ENCODE results near the gene SRGAP3.

The SRGAP3 gene

DNA sequence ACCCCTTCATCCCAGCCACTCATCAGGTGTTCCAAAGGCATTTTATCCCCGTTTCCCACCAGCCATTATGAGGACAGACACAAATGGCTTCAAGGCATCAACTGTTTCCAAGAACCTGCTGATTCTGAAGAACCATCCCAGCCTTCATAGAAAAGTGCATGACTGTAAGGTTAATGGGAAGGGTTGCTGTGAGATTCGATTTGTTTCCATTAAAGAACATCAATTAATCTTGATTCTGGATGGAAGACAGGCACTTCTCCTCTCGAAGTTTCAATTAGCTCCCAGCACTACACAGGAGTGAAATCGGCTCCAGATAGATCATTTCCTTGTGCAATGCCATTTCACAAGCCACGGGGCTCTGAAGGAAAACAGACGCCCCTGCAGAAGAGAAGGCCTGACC lies 25.8 kb downstream of the SRGAP3 start:
- DNase-seq = no peak

DNA sequence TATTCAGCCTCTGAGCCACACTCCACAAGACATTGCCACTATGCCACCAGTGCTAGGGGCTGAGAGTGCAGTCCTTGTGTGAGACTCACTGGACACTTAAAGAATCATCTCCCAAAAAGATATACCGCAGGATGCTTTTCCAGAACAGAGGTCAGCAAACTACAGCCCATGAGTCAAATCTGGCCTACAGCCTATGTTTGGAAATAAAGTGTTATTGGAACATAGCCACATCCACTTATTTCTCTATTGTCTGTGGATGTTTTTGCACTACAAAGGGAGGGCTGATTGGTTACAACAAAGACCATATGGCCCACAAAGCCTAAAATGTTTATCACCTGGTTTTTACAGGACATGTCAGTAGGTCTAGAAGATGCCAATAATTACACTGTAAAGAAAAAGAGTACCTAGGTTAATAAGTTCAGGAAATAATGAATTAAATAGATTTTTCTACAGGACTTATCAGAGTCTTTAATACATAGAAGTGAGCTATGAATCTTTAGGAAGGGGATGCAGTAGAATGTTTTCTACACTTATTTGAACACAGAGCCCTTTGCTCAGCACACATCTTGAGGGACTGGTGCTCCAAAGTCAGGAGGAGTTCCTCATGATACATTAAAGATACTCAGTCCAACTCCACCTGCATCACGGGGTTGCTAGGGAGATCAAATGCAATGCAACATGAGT lies 26.3 kb downstream of the SRGAP3 start:
- no peak for DNase-seq

DNA sequence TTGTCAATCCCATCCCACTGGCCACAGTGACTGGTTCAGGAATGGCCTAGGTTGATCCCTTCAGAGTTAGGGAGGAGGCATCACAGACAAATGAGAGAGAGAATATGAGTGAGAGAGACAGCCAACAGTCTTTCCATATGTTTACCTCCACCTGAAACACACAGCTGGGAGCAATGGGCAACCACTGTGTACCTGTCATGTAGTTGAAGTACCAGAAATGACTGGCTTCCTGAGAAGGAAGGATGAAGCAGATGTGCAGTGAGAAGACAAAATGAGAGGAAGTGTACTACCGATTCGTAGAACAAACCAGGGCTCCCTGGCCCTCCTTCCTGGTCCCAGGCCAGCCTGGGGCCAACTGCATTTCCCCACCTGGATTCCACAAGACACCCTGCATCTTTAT lies 27.4 kb downstream of the SRGAP3 start:
- DNase-seq = no peak

DNA sequence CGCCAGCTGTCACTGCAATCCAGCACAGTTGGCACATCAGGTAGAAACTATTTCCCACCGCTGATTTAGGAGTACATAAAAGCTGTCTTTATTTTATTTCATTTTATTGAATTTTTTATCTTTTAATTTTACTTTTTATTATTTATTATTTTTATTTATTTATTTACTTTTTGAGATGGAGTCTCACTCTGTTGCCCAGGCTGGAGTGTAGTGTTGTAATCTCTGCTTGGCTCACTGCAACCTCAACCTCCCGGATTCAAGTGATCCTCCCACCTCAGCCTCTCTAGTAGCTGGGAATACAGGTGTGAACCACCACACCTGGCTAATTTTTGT lies 31.0 kb downstream of the SRGAP3 start:
- DNase-seq = no peak

DNA sequence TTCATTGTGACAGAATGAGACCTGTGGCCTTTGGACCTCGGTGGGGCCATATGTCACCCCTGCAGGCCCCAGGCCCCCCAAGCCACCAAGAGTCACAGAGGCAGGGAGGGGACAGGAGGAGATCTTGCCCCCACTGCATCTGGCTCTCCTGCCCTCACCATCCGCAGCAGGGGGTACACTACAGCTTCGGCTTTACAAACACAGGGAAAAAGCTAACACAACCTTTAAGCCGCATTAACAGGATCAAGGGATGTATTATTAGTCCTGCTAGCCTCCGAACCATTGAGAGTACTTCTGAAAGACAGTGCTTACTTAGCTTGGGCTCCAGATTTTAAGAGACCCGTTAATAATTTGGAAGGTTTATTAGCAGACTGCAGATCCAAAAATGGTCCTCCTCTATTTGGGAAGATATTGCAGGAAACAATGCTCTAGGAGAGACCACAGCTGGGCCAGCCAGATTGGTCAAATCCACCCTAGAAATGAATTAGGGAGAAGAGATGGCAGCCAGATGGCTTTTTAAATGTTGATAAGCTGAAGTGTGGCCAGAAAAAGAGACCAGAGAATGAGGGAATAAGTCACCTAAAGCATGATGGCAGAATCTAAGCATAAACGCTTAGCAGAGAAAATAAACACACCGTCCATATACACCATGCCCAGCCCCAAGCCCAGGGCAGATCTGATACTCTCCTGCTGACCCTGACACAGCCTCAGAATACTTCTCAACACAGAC lies 31.5 kb downstream of the SRGAP3 start:
- no peak for DNase-seq

DNA sequence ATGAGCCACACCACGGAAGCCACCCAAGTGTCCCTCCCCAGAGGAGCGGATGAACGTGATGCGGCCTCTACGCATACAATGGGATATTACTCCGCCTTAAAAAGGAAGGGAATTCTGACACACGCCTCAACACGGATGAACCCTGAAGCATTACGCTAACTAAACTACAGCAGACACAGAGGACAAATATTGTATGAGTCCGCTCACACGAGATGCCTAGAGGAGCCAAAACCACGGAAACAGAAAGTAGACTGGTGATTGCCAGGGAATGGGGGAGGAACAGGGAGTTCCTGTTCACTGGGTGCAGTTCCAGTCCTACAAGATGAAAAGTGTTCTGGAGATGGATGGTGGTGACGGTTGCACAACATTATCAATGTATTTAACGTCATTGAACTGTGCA lies 32.7 kb downstream of the SRGAP3 start:
- DNase-seq = no peak

DNA sequence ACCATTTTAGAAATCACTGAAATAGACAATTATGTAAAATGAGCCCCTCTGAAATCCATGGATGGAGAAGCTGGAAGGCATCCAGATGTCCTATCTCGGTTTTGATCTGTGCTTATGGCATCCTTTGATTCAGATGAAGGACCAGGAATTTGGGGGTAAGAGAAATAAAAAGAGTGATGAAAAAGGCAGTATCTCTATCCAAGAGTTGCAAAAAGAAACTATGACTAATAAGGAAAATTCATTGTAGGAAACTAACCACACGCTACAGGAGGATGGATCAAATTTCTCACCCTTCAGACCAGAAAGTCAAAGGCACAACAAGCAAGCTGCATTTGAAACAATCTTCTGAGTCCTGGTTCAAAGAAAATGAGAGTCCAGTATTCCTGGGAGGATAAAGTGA lies 34.8 kb downstream of the SRGAP3 start:
- DNase-seq = no peak

DNA sequence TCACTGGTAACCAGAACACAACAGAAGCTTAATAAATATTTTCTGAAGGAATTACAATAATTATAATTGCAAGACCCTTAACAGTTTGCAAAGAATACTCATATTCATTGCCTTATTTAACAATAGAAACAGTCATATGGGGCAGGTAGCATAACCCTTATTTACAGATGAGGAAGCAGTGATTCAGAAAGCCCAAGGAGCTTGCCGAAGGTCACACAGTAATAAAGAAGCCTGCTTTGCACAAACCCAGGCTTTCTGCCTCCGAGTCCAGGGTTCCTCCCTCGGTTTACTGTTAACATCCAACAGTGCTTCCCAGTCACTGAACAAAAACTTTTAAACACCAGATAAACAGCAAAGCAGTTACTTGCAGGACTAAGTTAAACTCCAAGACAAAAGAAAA lies 35.3 kb downstream of the SRGAP3 start:
- no peak for DNase-seq

DNA sequence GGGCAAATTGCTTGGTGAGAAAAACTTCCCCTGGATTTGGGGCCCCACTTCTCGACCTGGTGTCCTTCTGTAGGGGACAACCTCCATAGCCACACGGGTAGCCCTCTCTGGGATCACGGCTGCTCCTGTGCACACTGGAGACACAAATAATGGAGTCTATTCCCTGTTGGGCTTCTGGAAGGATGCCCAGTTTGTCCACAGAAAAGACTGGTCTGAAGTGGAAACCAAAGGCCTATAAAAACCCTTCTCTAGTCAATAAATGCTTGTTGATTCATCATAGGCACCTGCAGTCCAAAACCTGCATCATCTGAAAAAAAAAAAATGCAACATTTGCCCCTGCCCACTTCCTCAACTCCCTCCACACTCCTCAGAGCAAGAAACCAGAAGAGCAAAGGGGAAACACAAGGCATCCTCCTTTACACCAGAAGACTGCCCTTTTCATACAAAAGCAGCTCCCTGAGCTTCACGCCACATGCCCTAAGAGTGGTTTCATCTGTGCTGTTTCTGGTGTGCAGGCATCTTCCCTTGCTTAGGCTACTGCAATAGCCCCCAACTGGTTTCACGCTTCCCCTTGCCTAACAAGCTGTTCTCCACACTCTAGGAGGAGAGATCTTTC lies 36.3 kb downstream of the SRGAP3 start:
- no peak for DNase-seq

DNA sequence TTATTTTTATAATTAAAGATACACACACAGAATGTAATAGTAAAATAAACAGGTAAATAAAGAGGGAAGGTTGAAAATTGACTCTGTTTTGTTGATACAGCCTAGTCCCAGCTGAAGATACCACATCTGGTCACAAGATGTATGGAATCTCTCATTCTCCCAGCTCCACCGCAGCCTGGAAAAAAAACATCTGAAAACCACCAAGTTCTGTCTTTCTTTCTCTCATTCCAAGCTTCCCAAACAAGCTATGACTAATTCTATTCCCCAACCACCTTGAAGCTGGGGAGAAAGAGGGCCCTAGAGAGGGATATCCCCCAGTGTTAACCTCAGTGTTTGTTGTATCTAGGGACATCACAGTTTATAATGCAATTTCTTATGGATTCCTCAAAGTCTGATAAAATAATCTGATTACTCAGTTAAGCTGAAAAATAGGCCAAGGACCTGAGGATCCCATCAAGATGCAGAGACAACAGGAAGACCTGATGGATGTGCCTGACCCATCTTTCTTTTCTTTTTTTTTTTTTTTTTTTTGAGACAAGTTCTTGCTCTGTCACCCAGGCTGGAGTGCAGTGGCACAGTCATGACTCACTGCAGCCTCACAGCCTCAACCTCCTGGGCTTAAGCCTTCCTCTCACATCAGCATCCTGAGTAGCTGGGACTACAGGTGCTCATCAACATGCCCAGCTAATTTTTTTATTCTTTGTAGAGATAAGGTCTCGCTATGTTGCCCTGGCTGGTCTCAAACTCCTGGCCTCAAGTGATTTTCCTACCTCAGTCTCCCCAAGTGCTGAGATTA lies 38.1 kb downstream of the SRGAP3 start:
- no peak for DNase-seq

DNA sequence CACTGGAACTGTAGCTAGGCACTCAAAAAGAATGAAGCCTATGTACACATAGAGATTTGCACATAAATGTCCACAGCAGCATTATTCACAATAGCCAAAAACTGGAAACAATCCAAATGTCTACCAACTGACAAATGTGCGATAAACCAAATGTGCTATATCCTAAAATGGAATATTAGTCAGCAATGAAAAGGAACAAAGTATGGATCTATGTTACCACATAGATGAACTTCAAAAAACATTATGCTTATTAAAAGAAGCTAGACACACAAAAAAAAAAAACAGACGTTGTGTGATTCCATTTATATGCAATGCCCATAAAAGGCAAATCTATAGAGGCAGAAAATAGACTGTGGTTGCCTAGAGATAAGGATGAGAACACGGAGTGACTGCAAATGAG lies 39.7 kb downstream of the SRGAP3 start:
- no peak for DNase-seq

DNA sequence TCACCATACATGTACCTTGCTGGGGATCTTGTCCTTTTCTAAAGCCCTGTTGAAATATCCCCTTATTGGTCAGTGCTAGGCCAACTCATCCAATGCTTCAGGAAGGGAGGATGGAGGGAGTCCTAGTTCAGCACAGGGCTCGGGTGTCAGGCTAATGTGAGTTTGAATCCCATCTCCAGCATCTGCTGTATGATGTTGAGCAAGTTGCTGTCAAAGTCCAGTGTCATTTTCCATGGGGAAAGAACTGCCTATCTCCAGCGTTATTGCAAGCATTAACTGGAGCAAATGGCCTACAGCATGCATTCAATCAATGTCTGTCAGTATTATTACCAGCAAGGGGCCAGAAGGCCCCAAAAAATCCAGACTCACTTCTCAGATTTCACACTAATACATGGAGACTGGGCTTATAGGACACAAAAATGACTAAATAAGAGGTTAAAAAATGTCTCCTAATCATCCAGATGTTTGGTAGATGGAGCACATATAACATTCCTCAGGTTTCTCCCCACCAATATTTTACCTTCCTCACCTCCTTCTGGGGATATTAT lies 40.8 kb downstream of the SRGAP3 start:
- no peak for DNase-seq

DNA sequence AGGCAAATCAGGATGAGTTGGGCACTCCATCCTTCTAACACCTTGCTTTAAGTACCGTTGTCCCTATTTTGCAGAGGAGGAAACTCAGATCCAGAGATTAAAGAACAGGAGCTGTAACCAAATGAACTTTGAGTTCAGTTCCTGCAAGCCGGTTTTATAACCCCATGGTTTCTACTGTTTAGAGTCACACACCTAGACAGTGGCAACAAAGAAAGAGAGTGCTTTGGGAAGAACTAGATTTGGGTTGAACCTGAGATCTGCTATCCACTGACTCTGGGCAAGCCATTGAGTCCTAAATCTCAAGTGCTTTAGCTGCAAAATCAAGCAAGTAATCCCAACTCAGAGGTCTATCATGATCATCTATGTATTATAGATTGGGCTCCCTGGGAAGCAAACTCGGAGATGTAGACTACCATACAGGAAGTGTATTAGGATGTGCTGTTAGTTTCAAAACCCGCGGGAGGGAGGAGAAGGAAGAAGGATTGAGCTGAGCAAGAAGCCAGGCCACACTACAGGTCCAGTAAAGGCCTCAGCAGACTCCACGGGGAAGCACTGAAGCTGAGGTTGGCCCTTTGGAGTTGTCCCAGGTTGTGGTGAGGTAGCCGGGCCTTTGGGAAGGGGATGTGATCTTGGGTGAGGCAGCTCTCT lies 42.2 kb downstream of the SRGAP3 start:
- no peak for DNase-seq

DNA sequence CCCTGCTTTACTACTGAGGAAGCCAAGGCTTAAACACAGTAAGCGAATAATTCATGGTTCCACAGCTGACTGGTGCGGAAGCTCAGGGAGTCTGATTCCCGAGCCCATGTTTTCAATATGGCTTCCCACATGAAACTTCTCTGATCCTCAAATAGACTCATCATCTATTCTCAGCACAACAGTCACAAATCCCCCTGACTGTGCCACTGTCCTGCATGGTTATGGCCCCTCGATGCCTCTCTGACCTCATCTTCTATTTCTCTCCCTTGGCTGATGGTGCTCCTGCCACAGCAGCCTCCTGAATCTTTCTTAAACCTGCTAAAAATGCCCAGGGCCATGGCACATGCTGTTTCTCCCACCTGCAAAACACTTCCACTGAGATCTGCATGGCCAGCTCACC lies 43.2 kb downstream of the SRGAP3 start:
- DNase-seq = no peak

DNA sequence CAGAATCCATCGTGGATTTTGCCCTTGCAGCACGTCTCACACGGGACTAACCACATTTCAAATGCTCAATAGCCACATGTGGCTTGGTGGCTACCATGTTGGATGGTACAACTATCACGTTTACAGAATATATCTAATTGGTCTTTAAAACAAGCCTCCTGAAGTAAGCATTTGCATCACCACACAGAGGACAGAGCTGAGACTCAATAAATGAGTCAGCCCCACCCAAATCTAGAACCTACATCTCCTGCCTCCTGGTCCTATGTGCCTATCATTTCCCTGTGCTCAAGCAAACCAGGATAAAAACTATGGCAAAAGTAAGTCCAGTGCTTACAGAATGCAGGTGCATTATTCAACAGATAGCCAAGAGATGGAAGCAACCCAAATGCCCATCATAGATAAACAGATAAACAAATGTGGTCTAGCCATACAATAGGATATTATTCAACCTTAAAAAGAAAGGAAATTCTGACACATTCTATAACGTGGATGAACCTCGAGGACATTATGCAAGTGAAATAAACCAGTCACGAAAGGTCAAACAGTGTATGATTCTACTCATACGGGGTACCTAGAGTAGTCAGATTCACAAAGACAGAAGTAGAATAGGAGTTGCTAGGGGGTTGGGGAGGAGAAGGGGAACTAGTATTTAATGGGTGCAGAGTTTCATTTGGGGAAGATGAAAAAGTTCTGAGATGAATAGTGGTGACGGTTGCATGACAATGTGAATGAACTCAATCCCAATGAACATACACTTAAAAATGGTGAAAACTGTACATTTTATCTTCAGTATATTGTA lies 43.9 kb downstream of the SRGAP3 start:
- DNase-seq = no peak

DNA sequence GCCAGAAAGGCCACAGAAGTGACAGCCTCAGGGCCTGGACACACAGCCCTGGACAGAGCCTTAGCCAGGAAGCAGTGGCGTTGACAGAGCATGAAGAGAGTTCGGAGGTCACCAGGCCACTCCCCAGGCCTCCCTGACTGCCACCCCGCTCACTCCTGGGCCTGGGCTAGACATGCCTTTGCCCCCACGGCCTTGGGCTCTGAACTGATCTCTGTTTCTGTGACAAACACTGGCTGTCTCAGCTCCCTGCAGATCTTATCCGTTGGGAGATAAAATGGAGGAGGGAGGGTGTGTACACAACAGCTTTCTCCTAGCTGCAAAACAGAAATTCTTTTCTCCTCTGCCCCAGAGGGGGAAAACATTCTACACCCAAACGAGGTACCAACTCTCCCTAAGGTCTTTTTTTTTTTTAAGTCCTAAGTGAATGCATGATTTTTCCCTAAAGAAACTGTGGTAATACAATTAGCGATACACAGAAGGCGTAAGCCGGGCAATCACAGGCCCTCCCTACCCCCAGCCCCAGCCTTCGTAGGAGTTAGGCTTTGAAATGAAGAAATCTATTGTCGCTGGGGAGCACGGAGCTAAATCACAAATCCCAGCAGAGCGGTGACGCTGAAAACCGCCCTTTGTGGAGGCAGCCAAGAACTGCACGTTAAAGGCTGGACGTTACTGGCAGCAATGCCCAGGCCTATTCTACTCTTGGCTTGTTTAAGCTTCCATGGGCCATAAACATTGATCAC lies 45.0 kb downstream of the SRGAP3 start:
- DNase-seq = no peak

DNA sequence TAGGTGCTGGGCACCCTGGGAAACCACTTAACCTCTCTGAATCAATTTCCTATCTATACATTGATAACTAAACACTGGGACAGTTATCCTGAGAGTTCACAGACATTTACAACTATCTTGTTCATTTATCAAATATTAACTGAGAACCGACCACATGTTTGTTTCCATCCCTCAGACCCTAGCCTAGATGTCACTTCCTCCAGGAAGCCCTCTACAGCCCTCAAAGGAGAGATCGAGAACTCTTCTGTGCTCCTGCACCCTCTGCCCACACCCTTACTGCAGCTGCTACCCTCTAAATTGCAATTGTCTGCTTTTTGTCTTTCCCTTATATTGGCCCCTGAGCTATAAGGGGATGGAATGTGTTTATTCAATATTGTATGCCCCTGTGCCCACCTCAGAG lies 46.1 kb downstream of the SRGAP3 start:
- no peak for DNase-seq

DNA sequence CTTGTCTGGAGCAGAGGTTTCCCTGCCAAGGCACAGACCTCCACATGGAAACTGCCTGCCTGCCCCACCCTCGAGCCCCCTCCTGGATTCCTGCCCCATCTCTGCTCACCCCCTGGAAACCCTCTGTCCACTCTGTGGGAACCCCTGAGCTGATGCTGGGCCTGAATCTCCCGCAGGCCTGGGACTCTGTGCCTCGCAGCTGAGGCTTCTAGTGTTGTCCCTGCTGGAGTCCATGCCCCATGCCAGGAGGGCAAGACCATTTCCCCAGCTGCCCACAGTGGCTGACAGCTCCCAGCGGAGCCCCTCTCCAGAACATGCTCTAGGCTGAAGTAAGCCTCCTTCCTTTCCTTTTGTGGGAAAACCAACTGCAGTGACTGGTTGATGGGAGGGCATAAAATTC lies 46.9 kb downstream of the SRGAP3 start:
- no peak for DNase-seq

DNA sequence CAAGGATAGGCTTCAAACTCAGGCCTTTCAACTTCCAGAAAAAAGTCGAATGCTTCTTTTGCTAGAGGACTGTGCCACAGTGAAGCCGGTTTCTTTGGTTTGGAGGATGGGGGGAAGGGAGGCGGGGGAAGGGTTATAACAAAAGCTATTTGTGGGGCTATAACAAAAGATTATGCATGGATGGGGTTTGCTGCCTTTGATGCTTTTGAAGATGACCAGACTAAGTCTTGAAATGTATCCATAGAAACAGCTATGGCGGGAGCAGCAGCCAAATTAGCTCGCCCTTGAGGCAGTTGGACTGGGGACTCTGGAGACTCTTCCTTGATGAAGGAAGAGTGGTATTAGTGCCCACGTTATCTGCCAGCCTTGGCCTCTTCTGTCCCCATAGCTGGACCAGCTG lies 47.5 kb downstream of the SRGAP3 start:
- no peak for DNase-seq

DNA sequence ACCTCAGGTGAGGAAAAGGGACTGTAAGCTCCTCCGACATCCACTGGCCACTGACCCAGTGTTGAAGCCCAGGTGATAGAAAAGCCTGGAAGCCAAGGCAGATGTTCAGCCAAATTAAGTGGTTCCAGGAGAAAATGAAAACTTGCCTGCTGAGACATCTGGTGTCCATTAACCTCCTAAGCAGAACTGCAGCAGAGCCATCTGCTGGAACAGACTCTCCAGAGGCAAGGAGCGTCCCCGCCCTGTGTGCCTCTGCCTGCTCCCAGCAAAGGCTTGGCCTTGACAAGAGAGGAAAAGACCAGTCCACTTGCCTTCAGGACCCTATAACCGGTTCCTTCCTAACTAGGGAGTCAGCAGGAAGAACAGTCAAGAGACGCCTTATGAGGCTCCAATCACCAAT lies 48.2 kb downstream of the SRGAP3 start:
- DNase-seq = no peak

DNA sequence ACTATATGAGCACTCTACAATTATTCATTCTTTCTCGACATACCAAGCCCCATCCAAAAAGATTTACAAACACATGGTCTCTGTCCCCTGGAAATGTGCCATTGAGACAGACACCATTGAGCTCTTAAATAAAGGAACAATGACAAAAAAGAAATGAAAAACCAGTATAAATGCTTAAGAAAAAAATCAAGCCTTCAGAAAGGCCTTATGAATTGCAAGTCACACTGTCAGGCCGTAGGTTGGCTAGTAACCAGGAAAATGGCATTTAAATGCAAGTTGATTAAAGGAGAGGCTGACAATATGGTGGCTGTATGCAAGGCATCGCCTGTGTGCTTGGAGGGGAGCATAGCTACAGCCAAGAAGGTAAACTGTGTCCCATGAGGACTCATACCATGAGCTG lies 49.7 kb downstream of the SRGAP3 start:
- DNase-seq = no peak

All from activated CD8-positive, alpha-beta memory T cell treated with anti-CD3 and anti-CD28 coated beads, Interleukin-2, amount 50 U/mL, for 48 hours (primary cell).